HL-60/S4 treated with phorbol 12-myristate 13-acetate at 8.2 ng/mL for 4 days and 3 days (cell line): ENCODE data around the gene SLC25A30.

ENCODE experiments used
- in situ Hi-C: fragments of 300-500 bp; cut with MboI; formaldehyde crosslinking; loops from 2 replicates; pipeline ENCODE4 v1.15.0; 2022; ENCODE audit warnings: low sequenced_read_pairs

Gene SLC25A30, protein sequence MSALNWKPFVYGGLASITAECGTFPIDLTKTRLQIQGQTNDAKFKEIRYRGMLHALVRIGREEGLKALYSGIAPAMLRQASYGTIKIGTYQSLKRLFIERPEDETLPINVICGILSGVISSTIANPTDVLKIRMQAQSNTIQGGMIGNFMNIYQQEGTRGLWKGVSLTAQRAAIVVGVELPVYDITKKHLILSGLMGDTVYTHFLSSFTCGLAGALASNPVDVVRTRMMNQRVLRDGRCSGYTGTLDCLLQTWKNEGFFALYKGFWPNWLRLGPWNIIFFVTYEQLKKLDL

DNA sequence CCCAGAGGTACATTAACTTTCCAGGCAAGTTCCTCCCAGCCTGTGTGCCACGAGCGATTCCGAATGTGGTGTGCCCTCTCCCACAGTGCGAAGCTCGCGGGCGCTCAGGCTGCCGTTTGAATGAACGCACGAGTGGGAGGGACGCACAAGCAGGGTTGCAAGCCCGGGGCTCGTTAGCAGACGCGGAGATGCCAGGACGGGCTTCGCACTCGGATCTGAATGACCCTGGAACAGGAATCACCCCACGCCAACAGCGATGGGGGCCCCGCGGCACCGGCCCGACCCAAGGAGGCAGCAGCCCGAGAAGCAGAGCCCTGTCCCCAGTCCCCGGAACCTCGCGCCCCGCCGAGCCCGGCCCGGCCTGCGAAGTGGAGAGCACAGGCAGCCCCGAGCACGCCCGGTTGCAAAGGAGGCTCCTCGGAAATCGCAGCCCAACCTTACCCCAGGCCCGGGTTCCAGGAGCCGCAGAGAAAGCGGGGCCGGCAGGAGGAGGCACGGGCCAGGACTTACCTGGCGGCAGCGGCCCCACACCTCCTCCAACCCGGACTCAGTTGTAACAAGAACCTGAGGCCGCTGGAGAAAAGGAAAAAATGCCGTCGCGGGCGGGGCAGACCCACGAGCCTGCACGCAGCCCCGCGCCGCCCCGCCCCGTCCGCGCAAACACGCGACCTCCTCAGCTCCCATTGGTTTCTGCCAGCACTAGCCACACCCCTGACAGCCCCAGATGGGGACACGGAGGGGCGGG lies at the start of gene SLC25A30:
SLC25A30 (minus strand) TSS at position 584 of the 745 bp plus-strand sequence. CDS start 6,948 bp downstream, outside the sequence.
- in situ Hi-C loops: no loop called here

DNA sequence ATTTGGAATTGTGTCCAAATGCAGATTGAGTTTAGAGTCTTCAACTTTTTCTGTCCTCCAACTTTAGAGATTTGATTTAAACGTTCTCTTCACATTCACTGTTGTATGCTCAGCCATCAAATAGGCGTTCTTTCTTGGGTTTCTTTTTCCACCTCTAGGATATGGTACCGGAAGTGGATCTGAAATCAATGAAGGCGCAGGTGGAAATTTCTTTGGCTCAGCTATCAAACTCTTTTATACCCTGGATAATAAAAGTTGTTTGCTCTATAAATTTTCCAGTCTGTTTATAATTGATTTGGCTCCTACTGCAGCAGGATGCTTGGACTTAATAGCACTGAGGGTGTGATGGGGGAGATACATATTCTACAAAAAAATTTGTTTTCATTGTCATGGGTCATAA lies 48.2 kb upstream of the SLC25A30 start:
- in situ Hi-C loops: no loop called here

DNA sequence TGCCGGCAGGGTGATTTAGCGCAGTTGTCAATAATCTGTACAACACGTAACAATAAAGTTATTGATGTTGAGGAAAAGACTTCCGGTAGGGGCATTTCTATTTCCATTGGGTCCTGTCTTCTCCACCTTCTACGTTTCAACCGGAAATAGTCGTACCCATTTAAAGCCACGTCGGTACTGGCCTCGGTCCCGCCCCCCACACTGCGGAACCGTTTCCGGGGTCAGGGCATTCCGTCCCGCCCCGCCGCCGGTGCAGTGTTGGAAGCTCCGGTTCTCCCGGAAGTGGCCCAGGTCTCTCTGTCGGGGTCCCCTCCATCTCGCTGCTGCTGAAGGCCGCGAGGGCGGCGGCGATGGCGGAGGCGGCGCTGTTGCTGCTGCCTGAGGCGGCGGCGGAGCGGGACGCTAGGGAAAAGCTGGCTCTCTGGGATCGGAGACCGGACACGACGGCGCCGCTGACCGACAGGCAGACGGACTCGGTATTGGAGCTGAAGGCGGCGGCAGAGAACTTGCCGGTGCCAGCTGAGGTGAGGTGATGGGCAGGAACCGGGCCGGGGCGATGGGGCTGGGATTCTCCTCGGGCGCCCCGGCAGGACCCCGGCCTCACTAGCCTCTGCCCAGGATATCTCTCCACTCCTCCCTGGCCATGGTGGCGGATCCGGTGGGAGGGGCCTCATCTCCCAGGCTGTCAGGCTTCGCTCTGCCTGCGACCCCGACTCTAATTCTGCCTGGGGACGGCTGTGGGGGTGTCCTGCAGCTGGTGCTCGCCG lies 46.7 kb upstream of the SLC25A30 start, which contains the start of gene COG3:
COG3 (plus strand) TSS at position 253 of the 767 bp plus-strand sequence; CDS start at position 351, 98 bp downstream.
- in situ Hi-C loops: no loop called here

DNA sequence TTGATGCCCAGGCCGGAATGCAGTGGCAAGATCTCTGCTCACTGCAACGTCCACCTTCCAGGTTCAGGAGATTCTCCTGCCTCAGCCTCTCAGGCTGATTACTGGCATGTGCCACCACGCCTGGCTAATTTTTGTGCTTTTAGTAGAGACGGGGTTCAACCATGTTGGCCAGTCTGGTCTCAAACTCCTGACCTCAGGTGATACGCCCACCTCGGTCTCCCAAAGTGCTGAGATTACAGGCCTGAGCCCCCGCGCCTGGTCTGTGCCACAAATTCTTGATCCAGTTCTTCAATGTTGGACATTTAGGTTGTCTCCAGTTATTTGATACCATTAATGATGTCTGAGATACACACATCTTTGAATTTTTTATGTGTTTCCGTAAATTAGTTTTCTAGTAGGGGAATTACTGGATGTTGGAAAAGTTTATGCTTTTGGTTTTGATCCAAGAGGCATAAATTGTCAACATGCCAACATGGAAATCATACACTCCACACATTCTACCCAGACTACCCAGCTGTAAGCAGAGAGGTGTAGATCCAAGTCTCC lies 46.0 kb upstream of the SLC25A30 start:
- in situ Hi-C loops: no loop called here

DNA sequence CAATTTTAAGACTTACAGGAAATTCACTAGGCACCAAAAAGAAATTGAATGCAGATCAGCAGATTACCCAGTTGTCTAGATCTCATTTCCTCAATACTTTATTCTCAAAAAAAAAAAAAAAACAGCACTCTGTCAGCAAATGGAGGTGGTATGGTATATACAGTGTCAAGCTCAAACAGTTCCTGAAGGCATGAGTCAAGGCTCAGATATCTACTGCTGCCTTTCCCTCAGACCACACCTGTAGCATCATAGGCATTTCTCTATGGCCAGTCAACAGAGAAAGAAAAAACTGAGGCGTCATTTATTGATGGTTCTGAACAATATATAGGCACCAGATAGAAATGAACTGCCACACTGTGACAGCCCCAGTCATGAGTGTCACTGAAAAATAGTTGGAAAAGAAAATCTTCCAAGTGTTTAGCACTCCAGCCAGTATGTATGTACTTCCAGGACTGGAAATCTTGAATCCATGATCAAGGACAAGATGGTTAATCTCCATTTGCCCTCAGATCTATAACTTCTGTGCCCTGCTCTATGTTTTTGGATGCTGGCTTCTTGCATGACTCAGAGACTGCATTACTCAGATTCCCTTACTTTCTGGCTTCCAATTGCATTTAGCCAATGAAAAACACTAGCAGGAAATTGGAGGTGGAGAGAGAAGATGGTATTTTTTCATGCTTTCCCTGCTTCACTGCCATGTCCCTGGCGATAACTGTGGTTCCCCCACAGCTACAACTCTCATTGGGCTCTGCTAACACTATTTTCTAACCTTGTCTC lies 38.2 kb upstream of the SLC25A30 start:
- in situ Hi-C loops: no loop called here

DNA sequence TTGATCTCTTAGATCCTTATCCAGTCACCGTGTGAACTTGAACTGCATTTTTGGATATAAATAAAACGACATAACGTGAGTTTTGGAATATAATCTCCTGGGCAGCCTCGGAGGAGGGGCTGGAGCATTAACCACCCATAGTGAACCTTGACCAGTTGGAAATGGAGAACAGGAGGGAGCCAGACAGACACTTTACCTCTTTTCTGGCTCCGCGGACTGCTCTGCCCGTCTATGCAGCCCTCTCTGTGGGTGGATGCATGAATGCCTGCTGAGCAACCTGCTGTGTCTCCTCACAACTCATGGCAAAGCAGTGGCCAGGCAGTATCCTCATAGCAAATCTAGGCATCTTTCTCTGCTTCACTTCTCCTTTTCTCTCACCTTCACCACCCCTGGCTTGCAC lies 36.0 kb upstream of the SLC25A30 start:
- in situ Hi-C loops: no loop called here

DNA sequence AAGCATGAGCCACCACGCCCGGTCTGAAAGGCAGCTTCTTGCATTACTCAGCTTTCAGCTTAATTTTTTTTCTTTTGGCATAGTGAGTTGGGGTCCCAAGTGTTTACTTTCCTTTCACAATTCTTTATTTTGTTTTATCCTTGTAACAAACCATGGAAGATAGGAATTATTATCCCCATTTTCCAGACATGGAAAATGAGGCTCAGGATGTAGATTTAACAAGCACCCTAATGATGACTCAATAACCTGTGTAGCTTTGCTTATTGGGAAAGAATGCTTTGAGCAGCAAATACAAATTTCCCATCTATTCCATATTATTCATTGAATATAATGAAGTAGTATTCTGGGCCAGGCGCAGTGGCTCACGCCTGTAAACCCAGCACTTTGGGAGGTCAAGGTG lies 33.1 kb upstream of the SLC25A30 start:
- in situ Hi-C loops: no loop called here

DNA sequence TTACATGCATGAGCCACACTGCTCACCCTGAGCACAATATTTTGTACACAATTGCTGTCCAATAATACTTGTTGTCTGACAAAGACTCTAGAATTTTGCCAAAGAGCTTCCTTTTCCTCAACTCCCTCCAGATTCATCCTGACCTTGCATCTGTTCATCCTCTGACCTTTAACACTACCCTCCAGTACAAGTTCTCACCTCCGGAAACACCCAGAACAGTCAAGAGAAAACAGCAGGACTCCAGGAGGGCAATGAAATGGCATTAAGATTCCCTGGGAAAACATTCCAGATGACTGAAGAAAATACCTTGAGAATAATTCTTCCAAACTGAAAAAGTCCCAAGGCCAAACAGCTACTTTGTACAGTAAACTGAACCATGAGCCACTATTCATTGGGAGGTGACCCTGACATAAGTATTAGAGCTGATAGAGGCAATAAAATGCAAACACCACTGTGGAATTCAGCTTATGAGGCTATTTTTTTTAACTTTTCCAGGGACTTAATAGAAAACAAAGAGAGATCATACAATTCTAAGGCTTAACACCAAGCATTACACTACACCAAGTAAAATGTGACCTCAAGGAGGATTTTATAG lies 30.9 kb upstream of the SLC25A30 start:
- in situ Hi-C loops: no loop called here

DNA sequence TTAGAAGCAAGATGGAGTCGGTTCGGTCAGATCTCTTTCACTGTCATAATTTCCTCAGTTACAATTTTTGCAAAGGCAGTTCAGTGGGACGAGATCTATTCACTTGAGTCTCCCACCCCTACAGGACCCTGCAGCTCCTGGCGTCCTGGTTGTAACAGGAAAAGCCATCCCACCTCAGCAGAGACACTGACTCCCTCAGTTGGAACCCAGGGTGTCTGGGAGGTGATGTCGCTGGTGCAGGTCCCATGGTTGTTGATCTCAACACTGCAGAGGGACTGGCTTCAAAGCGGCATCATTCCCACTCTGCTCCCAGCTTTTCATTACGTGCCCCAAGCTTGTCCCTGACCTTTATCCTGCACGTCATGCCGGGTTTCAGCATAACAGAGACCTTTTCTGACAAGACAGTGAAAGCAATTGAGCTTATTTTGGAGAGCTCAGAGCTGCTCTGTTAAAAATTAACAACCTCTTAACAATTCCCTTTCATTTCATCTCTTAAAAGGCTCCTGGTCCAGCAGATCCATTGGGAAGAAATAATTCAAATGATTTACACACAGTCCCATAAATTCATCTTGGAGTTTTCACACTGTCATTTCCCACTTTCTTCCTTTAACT lies 29.0 kb upstream of the SLC25A30 start:
- in situ Hi-C loops: no loop called here

DNA sequence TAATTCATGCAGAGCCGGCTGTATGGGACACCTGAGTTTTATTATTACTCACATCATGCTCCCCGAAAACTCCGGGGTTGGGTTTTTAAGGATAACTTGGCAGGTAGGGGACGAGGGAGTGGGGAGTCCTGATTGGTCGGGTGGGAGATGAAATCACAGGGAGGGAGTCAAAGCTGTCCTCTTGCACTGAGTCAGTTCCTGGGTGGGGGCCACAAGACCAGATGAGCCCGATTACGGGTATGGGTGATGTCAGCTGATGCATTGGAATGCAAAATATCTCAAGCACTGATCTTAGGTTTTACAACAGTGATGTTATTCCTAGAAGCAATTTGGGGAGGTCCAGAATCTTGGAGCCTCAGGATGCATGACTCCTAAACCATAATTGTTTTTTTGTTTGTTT lies 28.0 kb upstream of the SLC25A30 start:
- in situ Hi-C loops: no loop called here

DNA sequence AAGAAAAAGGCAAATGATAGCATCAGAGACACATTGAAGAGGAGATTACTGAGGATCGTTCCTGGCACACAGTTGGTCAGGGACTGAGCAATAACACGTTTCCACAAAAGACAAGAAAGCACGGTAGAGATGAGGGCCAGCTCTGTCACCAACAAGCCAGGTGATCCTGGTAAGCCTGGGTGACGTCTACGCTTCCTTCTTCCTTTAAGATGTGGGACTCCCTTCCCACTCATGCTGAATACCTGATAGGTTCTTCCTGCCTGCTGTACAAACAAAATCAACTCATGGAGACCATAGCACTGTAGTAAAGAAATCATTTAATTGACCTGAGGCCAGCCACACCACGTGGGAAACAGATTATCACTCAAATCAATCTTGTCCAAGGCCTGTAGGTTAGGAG lies 26.9 kb upstream of the SLC25A30 start:
- in situ Hi-C loops: no loop called here

DNA sequence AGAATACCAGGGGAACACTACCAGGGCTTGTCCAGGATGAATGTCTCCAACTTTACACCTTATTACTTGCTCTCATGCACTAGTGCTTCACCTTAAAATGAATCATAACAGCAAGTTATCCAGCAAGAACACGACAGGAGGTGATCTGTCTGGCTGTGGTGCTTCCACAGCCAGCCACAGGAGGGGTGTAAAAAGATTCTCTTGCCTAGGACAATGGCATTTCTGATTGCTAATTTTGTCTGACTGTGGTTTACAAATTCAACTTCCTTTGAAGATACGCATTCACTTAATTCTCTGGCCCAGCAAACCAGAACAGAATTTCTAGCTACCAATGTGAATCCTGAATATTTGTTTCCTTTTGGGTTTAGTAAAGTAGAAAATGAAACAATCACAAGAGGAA lies 23.5 kb upstream of the SLC25A30 start:
- in situ Hi-C loops: no loop called here

DNA sequence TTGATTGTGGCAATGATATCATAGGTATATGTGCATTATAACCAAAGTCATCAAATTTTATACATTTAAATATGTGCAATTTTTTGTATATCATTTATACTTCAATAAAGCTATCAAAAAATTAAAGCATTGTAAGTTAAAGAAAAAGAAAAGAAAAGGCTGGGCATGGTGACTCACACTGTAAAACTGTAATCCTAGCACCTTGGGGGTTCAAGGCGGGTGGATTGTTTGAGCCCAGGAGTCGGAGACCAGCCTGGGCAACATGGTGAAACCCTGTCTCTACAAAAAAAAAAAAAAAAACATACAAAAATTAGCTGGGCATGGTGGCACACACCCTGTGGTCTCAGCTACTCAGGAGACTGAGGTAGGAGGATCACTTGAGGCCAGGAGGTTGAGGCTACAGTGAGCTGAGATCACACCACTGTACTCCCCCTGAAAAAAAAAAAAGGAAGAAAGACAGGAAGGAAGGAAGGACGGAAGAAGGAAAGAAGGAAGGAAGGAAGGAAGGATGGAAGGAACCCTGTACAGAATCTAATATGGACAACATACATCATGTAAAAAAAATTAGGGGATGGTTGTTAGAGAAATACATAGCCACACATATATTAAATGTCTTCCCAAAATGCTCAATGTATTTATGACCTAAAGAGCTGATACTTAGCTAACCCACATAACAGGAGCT lies 21.7 kb upstream of the SLC25A30 start:
- in situ Hi-C loops: no loop called here

DNA sequence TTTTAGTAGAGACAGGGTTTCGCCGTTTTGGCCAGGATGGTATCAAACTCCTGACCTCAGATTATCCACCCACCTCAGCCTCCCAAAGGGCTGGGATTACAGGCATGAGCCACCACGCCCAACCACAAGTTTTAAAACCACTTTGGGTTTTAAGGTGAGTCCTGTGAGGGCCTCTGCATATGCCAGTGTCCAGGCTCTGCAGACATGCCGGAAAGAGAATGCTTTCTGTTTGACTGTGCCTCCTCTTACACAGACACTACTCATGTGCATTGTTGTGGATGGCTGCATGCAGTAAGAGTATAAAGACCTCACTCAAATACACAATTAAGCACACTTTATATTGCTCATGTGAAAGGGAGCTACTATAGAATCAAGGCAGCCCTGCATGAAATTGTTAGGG lies 20.8 kb upstream of the SLC25A30 start:
- in situ Hi-C loops: no loop called here

DNA sequence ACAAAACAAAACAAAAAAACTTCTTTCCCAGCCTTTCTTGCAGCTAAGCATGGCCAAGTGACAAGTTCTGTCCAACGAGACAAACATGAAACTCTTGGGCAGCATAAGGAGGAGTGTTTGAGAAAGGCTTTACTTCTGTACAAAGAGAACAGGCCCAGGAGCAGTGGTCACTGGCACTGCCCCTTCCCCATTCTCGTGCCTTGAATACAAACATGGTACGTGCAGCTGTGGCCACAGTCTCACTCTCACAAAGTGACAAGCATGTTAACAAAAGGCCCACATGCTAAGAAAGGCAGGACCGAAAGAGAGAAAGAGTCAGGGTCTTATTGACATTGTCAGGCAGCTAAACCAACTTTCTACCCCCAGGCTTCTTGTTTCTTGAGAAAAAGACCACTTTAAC lies 19.8 kb upstream of the SLC25A30 start:
- in situ Hi-C loops: no loop called here

DNA sequence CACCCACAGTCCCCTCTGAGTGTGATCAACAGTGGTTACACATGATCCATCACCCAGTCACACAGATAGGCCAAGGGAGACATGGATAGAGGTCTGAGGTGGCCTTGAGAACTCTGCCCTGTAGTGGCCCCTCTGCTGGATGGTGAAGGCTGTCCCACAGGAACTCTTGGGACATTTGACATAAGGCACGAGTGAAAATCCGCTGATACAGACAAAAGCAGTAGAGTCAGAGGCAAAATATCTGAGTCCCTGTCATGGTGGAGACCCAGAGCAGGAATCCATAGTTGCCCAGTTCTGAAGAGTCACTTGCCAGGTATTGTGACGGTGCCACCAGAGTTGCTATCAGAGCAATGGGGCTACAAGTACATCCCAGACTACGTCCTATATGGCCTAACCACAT lies 18.8 kb upstream of the SLC25A30 start:
- in situ Hi-C loops: no loop called here

DNA sequence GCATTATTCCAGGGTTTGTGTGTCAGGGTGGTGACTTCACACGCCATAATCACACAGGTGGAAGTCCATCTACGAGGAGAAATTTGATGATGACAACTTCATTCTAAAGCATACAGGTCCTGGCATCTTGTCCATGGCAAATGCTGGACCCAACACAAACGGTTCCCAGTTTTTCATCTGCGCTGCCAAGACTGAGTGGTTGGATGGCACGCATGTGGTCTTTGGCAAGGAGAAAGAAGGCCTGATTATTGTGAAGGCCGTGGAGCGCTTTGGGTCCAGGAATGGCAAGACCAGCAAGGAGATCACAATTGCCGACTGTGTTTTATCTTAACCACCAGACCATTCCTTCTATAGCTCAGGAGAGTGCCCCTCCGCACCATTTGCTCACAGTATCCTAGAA lies 18.2 kb upstream of the SLC25A30 start:
- in situ Hi-C loops: no loop called here

DNA sequence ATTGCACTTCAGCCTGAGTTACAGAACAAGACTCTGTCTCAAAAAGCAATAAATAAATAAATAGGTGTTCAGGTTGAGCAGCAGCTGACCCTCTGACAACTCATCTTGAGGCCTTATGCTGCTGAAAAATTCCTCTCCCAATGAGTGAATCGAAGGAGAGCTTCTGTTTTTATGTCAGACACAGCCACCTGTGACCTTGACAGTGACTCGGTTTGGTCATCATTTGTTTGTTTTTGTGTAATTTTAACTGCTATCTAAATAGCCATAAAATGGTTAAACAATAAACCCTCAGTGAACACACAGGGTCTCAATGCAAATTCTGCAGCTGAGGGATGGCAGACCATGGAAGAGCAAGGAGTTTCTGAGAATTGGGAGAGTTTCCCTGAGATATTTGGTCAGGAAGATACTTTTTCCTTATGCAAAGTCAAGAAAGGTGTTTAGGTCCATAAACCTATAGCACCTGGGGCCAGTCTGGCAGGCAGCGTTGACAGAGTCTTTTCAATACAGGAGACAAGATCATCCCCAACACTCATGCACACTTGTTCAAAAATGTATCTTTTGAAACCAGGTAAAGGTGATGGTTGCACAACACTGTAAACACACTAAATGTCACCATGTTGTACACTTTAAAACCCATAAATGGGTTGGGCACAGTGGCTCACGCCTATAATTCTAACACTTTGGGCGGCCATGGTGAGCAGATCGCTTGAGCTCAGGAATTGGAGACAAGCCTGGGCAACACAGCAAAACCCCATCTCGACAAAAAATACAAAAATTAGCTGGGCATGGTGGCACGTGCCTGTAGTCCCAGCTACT lies 16.6 kb upstream of the SLC25A30 start:
- in situ Hi-C loops: no loop called here
